Astrocyte (in vitro differentiated cells and primary cell): ENCODE measurements around the gene NUBPL.

Experiments used
- EZH2 ChIP-seq: IDR thresholded peaks from 2 replicates; pipeline ENCODE4 v1.6.1; 2012; ENCODE audit warnings: mild to moderate bottlenecking, low read length, inconsistent platforms; ENCODE audit not compliant: insufficient read depth
- TF ChIP-seq, protein P1 (sequence below): IDR thresholded peaks from 2 replicates; pipeline ENCODE4 v1.5.1; 2011; ENCODE audit warnings: low read depth, mild to moderate bottlenecking, inconsistent platforms, low read length, moderate library complexity; ENCODE audit not compliant: insufficient read depth

GRCh38 chr14:31770271-31770670, 209.1 kb downstream of the NUBPL start:
- TF ChIP-seq, protein P1, sequence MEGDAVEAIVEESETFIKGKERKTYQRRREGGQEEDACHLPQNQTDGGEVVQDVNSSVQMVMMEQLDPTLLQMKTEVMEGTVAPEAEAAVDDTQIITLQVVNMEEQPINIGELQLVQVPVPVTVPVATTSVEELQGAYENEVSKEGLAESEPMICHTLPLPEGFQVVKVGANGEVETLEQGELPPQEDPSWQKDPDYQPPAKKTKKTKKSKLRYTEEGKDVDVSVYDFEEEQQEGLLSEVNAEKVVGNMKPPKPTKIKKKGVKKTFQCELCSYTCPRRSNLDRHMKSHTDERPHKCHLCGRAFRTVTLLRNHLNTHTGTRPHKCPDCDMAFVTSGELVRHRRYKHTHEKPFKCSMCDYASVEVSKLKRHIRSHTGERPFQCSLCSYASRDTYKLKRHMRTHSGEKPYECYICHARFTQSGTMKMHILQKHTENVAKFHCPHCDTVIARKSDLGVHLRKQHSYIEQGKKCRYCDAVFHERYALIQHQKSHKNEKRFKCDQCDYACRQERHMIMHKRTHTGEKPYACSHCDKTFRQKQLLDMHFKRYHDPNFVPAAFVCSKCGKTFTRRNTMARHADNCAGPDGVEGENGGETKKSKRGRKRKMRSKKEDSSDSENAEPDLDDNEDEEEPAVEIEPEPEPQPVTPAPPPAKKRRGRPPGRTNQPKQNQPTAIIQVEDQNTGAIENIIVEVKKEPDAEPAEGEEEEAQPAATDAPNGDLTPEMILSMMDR, result no peak
- TF ChIP-seq EZH2, result no peak
